ENCODE measurements around the gene UCK2. TPM values are rescaled to one million over a fixed set of nuclear protein-coding genes. Genes with fewer than 3 reads are reported as not detected.

The UCK2 gene
- total and polyA plus RNA-seq, 2 experiments from 2014 or later: 101 to 149 TPM

- no peak for DNase-seq (ENCODE audit: low spot score)
- Histone ChIP-seq H3K4me3 (no peak overlapping the region), H3K9me2 (ENCODE audit: insufficient read depth) (no peaks in the 10 kb centered on the region), H3K79me2 (replicated peaks; ENCODE audit: insufficient read depth) (peaks cover 100% of the 10 kb centered on the region), H3K4me1 (ENCODE audit: insufficient read depth) (peaks cover 40% of the 10 kb centered on the region), H2AFZ (no peak overlapping the region), H3K4me2 (no peak overlapping the region), H3F3A (replicated peaks; ENCODE audit: low read depth) (no peaks in the 10 kb centered on the region), H4K20me1 (replicated peaks; ENCODE audit: insufficient read depth) (peaks cover 91% of the 10 kb centered on the region), H3K36me3 (ENCODE audit: insufficient read depth) (no peaks in the 10 kb centered on the region), H3K27me3 (ENCODE audit: insufficient read depth) (no peaks in the 10 kb centered on the region), H3K27ac (ENCODE audit: low read depth) (no peak overlapping the region)
- no peak for TF ChIP-seq NANOG (IDR thresholded peaks at IDR 0.05; ENCODE audit: borderline replicate concordance)
- no peak for TF ChIP-seq ETS1 (IDR thresholded peaks at IDR 0.05)
- TF ChIP-seq STAT1 (IDR thresholded peaks at IDR 0.05; ENCODE audit: unreplicated experiment): no peak
- no peak for TF ChIP-seq CREB1 (CRISPR knock-in tag; IDR thresholded peaks at IDR 0.05; ENCODE audit: low read depth)
- no peak for TF ChIP-seq ZNF114 (CRISPR knock-in tag; IDR thresholded peaks at IDR 0.05)
- no peak for TF ChIP-seq REST (IDR thresholded peaks at IDR 0.05; ENCODE audit: unreplicated experiment)
- no peak for TF ChIP-seq EZH2 (IDR thresholded peaks at IDR 0.05; ENCODE audit: low read depth, unreplicated experiment)
- no peak for TF ChIP-seq POLR2AphosphoS5 (IDR thresholded peaks at IDR 0.05; ENCODE audit: low read depth)
- no peak for TF ChIP-seq EZH2phosphoT487 (IDR thresholded peaks at IDR 0.05; ENCODE audit: unreplicated experiment)
- no peak for TF ChIP-seq JUNB (IDR thresholded peaks at IDR 0.05; ENCODE audit: unreplicated experiment)
- no peak for TF ChIP-seq CTCF (conservative IDR thresholded peaks at IDR 0.05; ENCODE audit: low read depth in 2 of 2)
- no peak for TF ChIP-seq ZNF331 (CRISPR knock-in tag; IDR thresholded peaks at IDR 0.05; ENCODE audit: low read depth)
- no peak for TF ChIP-seq ZNF462 (CRISPR knock-in tag; IDR thresholded peaks at IDR 0.05)
- Mint-ChIP-seq H3K36me3 (ENCODE audit: low read depth) (peaks cover 18% of the 10 kb centered on the region), H3K9me3 (no peaks in the 10 kb centered on the region), H3K4me1 (peaks cover 43% of the 10 kb centered on the region), H3K27me3 (ENCODE audit: insufficient read depth, low read depth, poor library complexity) (peaks cover 8% of the 10 kb centered on the region), H3K27ac (no peak overlapping the region), H3K4me3 (no peak overlapping the region)
- no peak for ATAC-seq
These were observed 18.8 kb downstream of the UCK2 start for GRCh38 chr1:165845992-165846748.
